EH (cell line): Measurements from ENCODE around the gene SH2D6.

Source experiments
- DNase-seq: peaks from one replicate; pipeline ENCODE4 v3.0.0-alpha.2; 2015; ENCODE audit warnings: low read depth

Gene SH2D6

DNA sequence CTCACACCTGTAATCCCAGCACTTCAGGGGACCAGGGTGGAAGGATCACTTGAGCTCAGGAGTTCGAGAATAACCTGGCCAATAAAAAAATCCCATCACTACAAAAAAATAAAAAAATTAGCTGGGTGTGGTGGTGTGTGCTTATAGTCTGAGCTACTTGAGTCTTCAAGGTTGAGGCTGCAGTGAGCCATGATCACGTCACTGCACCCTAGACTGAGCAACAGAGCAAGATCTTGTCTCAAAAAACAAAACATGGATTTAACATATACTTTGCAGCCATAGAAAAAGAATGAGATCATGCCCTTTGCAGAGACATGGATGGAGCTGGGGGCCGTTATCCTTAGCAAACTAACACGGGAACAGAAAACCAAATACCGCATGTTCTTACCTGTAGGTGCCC, 22.2 kb downstream of the SH2D6 start:
- no peak for DNase-seq

DNA sequence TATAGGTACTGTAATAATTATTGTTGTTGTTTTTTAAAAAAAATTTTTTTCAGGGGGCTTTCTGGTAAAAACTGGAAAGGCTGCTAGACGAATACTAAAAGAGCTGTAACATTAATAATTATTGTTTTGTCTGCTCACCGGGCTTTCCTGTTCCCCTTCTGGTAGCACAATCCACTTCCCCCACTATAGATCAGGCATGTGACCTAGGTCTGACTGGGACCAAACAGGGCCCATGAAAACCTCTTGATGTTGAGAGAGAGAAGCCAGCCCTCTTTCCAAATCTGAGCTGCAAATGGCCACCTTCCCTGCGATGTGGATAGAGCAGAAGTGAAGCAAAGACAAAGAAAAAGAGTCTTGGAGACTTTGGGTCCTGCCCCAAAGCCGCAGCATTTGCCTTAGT, 23.4 kb downstream of the SH2D6 start:
- DNase-seq = no peak

DNA sequence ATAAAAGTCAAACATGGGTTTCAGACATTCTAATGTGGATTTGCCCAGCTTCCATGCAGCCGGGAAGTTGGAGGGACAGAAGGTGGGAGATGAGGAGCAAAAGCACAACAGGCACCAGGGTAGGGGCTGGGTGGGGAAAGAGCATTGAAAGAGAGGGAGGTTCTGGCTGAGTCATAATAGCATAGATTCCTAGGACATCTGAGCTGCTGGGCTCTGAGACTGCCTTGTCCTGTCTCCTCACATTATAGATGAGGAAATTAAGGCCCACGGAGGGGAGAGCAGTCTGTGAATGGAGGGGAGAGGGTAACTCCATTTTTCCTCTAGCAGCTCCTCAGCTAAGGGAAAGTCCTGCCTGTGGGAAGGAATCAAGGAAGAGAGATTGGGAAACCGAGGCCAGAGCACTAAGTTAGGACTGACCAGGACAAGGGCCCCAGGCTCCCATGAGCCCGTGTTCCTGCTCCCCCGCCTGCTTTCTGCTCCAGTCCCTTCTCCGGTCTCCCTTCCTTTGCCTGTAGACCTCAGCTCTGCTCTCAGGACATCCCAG, 26.2 kb downstream of the SH2D6 start:
- peak; percentile 61 for DNase-seq

GRCh38 chr2:85445316-85446295, 27.1 kb downstream of the SH2D6 start:
- peak; percentile 90 for DNase-seq

GRCh38 chr2:85446296-85447221, 28.0 kb downstream of the SH2D6 start:
- no peak for DNase-seq

- no peak for DNase-seq
Observed at GRCh38 chr2:85447222-85447585, 28.7 kb downstream of the SH2D6 start.

DNA sequence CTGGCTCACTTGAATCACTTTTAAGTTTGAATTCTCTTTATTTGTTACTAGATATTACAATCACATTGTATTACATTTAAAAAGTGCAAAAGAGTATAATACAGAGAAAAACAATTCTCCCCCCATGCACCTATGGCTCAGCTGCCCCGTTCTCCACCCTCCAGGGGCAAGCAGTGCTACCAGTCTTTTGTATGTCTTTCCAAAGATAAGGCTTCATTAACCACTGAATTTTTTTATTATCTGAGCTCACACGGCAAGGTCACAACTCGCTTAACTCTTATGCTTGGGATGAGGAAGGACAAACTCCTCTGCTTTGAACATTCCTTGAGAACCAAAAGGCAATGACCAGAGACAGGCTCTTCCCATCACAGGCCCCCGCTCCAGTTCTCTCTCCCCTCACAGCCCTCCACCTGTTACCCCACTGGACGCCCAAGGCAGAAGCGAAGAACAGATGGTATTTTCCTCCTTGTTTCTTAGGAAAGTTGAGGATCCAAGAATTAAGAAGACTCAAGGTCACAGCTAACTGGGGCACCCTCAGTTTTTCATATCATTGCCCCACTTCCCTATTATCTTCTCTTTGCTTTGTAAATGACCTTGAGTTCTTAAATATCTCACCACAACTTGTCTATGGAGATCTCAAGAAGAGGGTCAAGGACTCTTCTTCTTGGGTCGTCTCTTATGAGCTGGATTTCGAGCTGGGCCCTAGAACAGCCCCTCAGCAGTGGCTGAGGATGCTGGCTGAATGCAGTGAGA, 30.1 kb downstream of the SH2D6 start:
- DNase-seq = no peak

DNA sequence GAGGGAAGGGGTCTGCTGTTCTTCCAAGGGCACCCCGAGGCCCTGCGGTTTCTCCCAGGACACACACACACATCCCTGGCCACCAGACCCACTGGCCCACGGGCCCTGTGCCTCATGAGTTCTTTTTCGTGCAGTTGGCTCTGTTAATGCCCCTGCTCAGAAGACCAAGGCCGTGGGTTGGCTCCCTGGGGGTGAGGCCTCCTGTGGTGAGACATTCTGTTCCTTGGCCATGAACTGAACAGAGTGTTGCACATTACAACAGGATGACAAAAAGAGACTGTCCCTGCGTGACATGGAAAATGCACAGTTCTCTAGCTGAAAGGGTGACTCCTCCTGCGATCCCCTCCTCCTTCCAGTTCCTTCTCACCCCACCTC, 30.7 kb downstream of the SH2D6 start:
- DNase-seq = no peak

DNA sequence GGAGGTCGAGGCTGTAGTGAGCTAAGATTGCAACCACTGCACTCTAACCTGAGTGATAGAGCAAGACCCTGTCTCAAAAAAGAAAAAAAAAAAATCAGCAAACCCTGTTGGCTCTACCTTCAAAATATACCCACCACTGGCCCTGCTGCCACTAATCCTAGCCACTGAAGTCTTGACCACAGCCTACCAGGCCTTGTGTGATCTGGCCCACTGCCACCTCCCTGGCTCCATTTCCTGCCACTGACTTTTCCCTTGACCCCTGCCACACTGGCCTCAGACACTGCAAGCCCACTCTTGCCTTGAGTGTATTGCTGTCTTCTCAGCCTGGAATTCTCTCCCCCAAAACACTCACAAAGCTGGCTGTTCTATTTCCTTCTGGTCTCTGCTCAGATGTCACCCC, 33.7 kb downstream of the SH2D6 start:
- DNase-seq = no peak

DNA sequence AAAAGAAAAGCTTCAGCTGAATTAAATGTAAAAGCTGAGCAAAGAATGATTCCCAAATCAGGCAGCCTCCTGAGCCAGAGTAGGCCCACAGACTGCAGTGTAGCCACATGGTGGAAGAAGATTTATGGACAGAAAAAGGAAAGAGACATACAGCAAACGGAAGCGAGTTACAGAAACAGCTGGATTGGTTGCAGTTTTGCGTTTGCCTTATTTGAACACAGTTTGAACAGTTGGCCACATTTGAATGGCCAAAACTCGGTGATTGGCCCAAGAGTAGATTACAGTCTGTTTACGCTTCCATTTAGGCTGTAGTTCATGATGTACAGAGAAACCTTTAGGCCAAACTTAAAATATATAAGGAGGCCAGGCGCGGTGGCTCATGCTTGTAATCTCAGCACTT, 35.1 kb downstream of the SH2D6 start:
- no peak for DNase-seq

DNA sequence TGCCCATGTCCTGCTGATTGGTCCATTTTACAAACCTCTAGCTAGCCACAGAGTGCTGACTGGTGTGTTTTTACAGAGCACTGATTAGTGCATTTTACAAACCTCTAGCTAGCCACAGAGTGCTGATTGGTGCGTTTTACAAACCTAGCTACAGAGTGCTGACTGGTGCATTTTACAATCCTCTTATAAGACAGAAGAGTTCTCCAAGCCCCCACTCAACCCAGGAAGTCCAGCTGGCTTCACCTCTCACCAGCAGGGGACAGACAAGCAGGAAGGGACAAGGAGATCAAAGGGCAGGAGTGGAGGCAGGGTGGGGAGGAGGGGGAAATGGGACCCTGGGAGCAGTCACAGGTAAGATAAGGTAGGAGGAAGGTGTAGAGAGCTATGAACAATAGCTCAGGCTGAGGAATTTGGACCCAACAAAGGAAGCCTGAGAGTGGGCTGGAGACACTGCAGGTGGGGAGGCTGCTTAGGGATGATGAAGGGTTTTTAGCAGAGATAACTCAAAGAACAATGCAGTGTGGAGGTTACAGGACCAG, 37.1 kb downstream of the SH2D6 start:
- no peak for DNase-seq

DNA sequence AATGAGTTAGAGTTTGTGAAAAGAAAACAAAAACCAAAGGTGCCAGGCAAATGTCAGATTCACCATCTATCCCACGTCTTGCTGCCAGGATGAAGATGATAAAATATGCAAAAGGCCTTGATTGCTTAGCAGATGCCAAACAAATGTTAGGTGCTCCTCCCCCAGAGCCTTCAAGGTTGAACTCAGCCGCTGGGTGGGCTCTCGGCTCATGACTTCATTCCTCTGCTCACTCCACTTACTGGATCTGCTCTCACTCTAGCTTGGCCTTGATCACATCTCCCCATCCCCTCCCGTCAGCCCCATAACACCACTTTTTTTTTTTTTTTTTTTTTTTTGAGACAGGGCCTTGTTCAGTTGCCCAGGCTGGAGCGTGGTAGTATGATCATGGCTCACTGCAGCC, 38.5 kb downstream of the SH2D6 start:
- no peak for DNase-seq

DNA sequence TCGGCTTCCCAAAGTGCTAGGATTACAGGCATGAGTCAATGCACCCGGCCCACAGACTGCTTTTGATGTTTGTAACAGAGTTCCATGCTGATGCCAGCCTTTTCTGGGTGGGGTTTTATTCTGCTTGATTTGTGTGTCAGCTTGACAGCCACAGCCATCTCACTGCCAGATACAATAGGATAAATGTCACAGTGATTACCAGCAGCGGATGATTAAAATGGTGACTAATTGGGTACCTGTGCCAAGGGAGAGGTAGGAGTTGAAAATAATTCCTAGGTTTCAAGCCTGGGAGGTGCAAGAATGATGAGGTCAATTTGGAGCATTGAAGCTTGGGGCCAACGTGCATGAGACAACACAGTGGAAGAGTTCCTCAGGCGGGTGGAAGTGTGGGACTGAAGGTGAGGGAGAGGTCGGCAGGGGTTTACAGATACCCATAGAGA, 39.4 kb downstream of the SH2D6 start:
- DNase-seq = no peak

- no peak for DNase-seq
Observed at GRCh38 chr2:85458601-85459563, 40.4 kb downstream of the SH2D6 start.

DNA sequence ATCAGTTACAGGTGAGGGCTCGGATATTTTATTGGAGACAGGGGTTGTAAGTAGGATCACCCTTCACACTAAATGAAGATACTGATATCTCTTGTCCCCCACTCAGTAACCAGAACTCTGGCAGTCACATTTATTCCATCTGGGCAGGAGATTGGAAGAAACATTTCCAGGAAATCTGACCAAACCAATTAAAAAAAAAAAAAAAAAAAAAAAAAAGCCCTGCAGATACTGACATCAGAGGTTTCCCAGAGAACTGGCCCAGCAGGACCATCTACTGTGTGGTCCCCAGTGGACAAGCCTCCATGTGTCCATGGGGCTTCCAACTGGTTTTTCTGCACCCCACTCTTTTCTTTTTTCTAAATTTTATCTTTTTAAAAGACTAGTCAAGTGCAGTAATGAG, 41.3 kb downstream of the SH2D6 start:
- DNase-seq = no peak

- no peak for DNase-seq
Observed at GRCh38 chr2:85462322-85462721, 43.8 kb downstream of the SH2D6 start.

DNA sequence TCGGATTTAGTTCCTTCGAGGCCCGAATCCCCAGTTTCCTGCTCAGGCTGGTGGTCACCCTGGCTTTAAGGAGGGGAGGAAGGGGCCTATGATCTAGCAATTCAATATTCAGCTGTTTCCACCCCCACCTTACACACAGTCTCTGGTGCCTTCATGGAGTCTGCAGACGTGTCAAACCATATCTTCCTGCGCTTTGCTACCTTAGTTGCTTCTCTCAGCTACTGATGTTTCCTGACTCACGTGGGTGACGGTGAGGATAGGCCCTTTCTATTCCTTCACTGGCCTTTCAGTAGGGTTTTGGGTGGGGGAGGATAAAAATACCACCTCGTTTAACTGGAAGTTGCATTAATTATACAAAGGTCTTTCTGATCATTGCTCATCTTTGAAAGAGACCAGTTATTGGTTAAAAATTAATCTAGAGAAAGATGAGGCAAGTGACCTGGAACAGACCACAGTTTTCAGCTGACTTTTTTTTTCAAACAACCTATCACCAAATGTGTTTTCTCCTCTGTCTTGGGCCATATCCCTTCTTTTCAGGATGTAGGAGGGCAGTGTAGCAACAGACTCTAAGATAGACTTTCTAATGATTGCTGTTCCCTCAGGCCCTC, 49.7 kb downstream of the SH2D6 start:
- no peak for DNase-seq

GRCh38 chr2:85468704-85469349, 50.3 kb downstream of the SH2D6 start:
- DNase-seq = peak; percentile 41
